ENCODE measurements around the gene CPVL.

The CPVL gene

GRCh38 chr7:29150856-29151255 is 4.5 kb upstream of the CPVL start:
- no peak overlapping the region for H3K9ac ChIP-seq (ENCODE audit: low read depth, low read length)
- peaks cover 62% of the 10 kb centered on the region for H3K27me3 ChIP-seq (ENCODE audit: control insufficient read depth, insufficient read depth, low read length)
- no peaks in the 10 kb centered on the region for H3K36me3 ChIP-seq (ENCODE audit: insufficient read depth, low read length)
- no peak overlapping the region for H3K4me2 ChIP-seq (ENCODE audit: low read length)
- no peak overlapping the region for H3K4me3 ChIP-seq (ENCODE audit: low read length)
- H3K4me1 ChIP-seq (ENCODE audit: control insufficient read depth, insufficient read depth, low read length), result peaks cover 12% of the 10 kb centered on the region
- no peaks in the 10 kb centered on the region for H3K9me3 ChIP-seq (replicated peaks; ENCODE audit: low read length)

GRCh38 chr7:29149036-29149435 is 2.7 kb upstream of the CPVL start:
- Histone ChIP-seq H3K9me3 (replicated peaks; ENCODE audit: low read length) (no peaks in the 10 kb centered on the region), H3K9ac (ENCODE audit: low read depth, low read length) (no peak overlapping the region), H3K4me1 (ENCODE audit: control insufficient read depth, insufficient read depth, low read length) (peaks cover 14% of the 10 kb centered on the region), H3K4me2 (ENCODE audit: low read length) (no peak overlapping the region), H3K27me3 (ENCODE audit: control insufficient read depth, insufficient read depth, low read length) (peaks cover 74% of the 10 kb centered on the region), H3K4me3 (ENCODE audit: low read length) (no peak overlapping the region), H3K36me3 (ENCODE audit: insufficient read depth, low read length) (no peaks in the 10 kb centered on the region)

- no peak overlapping the region for H3K9ac ChIP-seq (ENCODE audit: low read depth, low read length)
- no peaks in the 10 kb centered on the region for H3K36me3 ChIP-seq (ENCODE audit: insufficient read depth, low read length)
- H3K4me2 ChIP-seq (ENCODE audit: low read length), result no peak overlapping the region
- peaks cover 79% of the 10 kb centered on the region for H3K27me3 ChIP-seq (ENCODE audit: control insufficient read depth, insufficient read depth, low read length)
- H3K4me3 ChIP-seq (ENCODE audit: low read length), result no peak overlapping the region
- no peaks in the 10 kb centered on the region for H3K9me3 ChIP-seq (replicated peaks; ENCODE audit: low read length)
- peaks cover 14% of the 10 kb centered on the region for H3K4me1 ChIP-seq (ENCODE audit: control insufficient read depth, insufficient read depth, low read length)
These were observed 1.5 kb upstream of the CPVL start for GRCh38 chr7:29147821-29148220.

GRCh38 chr7:29146888-29147609 is 712 bp upstream of the CPVL start:
- Histone ChIP-seq H3K36me3 (ENCODE audit: insufficient read depth, low read length) (no peaks in the 10 kb centered on the region), H3K4me2 (ENCODE audit: low read length) (peak overlapping the region; percentile 58), H3K9ac (ENCODE audit: low read depth, low read length) (no peak overlapping the region), H3K4me1 (ENCODE audit: control insufficient read depth, insufficient read depth, low read length) (peaks cover 14% of the 10 kb centered on the region), H3K9me3 (replicated peaks; ENCODE audit: low read length) (no peaks in the 10 kb centered on the region), H3K4me3 (ENCODE audit: low read length) (peak overlapping the region; percentile 43), H3K27me3 (ENCODE audit: control insufficient read depth, insufficient read depth, low read length) (peaks cover 83% of the 10 kb centered on the region)

- Histone ChIP-seq H3K27me3 (ENCODE audit: control insufficient read depth, insufficient read depth, low read length) (peaks cover 73% of the 10 kb centered on the region), H3K4me1 (ENCODE audit: control insufficient read depth, insufficient read depth, low read length) (peaks cover 14% of the 10 kb centered on the region), H3K4me2 (ENCODE audit: low read length) (peak overlapping the region; percentile 58), H3K9ac (ENCODE audit: low read depth, low read length) (no peak overlapping the region), H3K36me3 (ENCODE audit: insufficient read depth, low read length) (no peaks in the 10 kb centered on the region), H3K4me3 (ENCODE audit: low read length) (peak overlapping the region; percentile 43), H3K9me3 (replicated peaks; ENCODE audit: low read length) (no peaks in the 10 kb centered on the region)
These were observed 732 bp downstream of the CPVL start for GRCh38 chr7:29145553-29146056.

GRCh38 chr7:29143751-29144150 is 2.6 kb downstream of the CPVL start:
- Histone ChIP-seq H3K4me3 (ENCODE audit: low read length) (no peak overlapping the region), H3K9ac (ENCODE audit: low read depth, low read length) (no peak overlapping the region), H3K27me3 (ENCODE audit: control insufficient read depth, insufficient read depth, low read length) (peaks cover 64% of the 10 kb centered on the region), H3K36me3 (ENCODE audit: insufficient read depth, low read length) (no peaks in the 10 kb centered on the region), H3K4me2 (ENCODE audit: low read length) (no peak overlapping the region), H3K9me3 (replicated peaks; ENCODE audit: low read length) (no peaks in the 10 kb centered on the region), H3K4me1 (ENCODE audit: control insufficient read depth, insufficient read depth, low read length) (peaks cover 14% of the 10 kb centered on the region)

GRCh38 chr7:29142021-29142727 is 4.2 kb downstream of the CPVL start:
- Histone ChIP-seq H3K9ac (ENCODE audit: low read depth, low read length) (no peak overlapping the region), H3K9me3 (replicated peaks; ENCODE audit: low read length) (no peaks in the 10 kb centered on the region), H3K36me3 (ENCODE audit: insufficient read depth, low read length) (no peaks in the 10 kb centered on the region), H3K27me3 (ENCODE audit: control insufficient read depth, insufficient read depth, low read length) (peaks cover 53% of the 10 kb centered on the region), H3K4me1 (ENCODE audit: control insufficient read depth, insufficient read depth, low read length) (peaks cover 14% of the 10 kb centered on the region), H3K4me2 (ENCODE audit: low read length) (no peak overlapping the region), H3K4me3 (ENCODE audit: low read length) (no peak overlapping the region)

GRCh38 chr7:29140873-29141468 is 5.4 kb downstream of the CPVL start:
- Histone ChIP-seq H3K27me3 (ENCODE audit: control insufficient read depth, insufficient read depth, low read length) (peaks cover 41% of the 10 kb centered on the region), H3K9ac (ENCODE audit: low read depth, low read length) (no peak overlapping the region), H3K36me3 (ENCODE audit: insufficient read depth, low read length) (no peaks in the 10 kb centered on the region), H3K4me3 (ENCODE audit: low read length) (no peak overlapping the region), H3K4me2 (ENCODE audit: low read length) (no peak overlapping the region), H3K4me1 (ENCODE audit: control insufficient read depth, insufficient read depth, low read length) (peaks cover 3% of the 10 kb centered on the region), H3K9me3 (replicated peaks; ENCODE audit: low read length) (no peaks in the 10 kb centered on the region)

- peaks cover 29% of the 10 kb centered on the region for H3K27me3 ChIP-seq (ENCODE audit: control insufficient read depth, insufficient read depth, low read length)
- H3K4me2 ChIP-seq (ENCODE audit: low read length), result no peak overlapping the region
- H3K4me1 ChIP-seq (ENCODE audit: control insufficient read depth, insufficient read depth, low read length), result no peaks in the 10 kb centered on the region
- no peak overlapping the region for H3K9ac ChIP-seq (ENCODE audit: low read depth, low read length)
- no peak overlapping the region for H3K4me3 ChIP-seq (ENCODE audit: low read length)
- H3K9me3 ChIP-seq (replicated peaks; ENCODE audit: low read length), result no peaks in the 10 kb centered on the region
- no peaks in the 10 kb centered on the region for H3K36me3 ChIP-seq (ENCODE audit: insufficient read depth, low read length)
These were observed 6.5 kb downstream of the CPVL start for GRCh38 chr7:29139796-29140195.

- Histone ChIP-seq H3K9ac (ENCODE audit: low read depth, low read length) (no peak overlapping the region), H3K4me3 (ENCODE audit: low read length) (no peak overlapping the region), H3K36me3 (ENCODE audit: insufficient read depth, low read length) (no peaks in the 10 kb centered on the region), H3K4me2 (ENCODE audit: low read length) (no peak overlapping the region), H3K4me1 (ENCODE audit: control insufficient read depth, insufficient read depth, low read length) (no peaks in the 10 kb centered on the region), H3K9me3 (replicated peaks; ENCODE audit: low read length) (no peaks in the 10 kb centered on the region), H3K27me3 (ENCODE audit: control insufficient read depth, insufficient read depth, low read length) (peaks cover 24% of the 10 kb centered on the region)
These were observed 7.1 kb downstream of the CPVL start for GRCh38 chr7:29139191-29139590.

- H3K4me1 ChIP-seq (ENCODE audit: control insufficient read depth, insufficient read depth, low read length), result no peaks in the 10 kb centered on the region
- no peak overlapping the region for H3K4me2 ChIP-seq (ENCODE audit: low read length)
- H3K27me3 ChIP-seq (ENCODE audit: control insufficient read depth, insufficient read depth, low read length), result peaks cover 25% of the 10 kb centered on the region
- H3K4me3 ChIP-seq (ENCODE audit: low read length), result no peak overlapping the region
- H3K9ac ChIP-seq (ENCODE audit: low read depth, low read length), result no peak overlapping the region
- no peaks in the 10 kb centered on the region for H3K9me3 ChIP-seq (replicated peaks; ENCODE audit: low read length)
- H3K36me3 ChIP-seq (ENCODE audit: insufficient read depth, low read length), result no peaks in the 10 kb centered on the region
These were observed 7.7 kb downstream of the CPVL start for GRCh38 chr7:29138588-29138987.

Data from skeletal muscle satellite cell (primary cell).